HL-60 (cell line): ENCODE measurements around the gene KIF20A.

ENCODE experiments used
- SPI1 ChIP-seq: IDR thresholded peaks from 2 replicates; pipeline ENCODE4 v1.6.1; 2012; ENCODE audit warnings: low read depth, mild to moderate bottlenecking, borderline replicate concordance
- TF ChIP-seq, protein P1 (sequence below): IDR thresholded peaks from one replicate; pipeline ENCODE4 v1.5.1; 2011; ENCODE audit warnings: low read length, control low read depth, inconsistent platforms; ENCODE audit not compliant: insufficient read depth
- TF ChIP-seq, protein P2 (sequence below): IDR thresholded peaks from 2 replicates; pipeline ENCODE4 v1.6.1; 2012; ENCODE audit warnings: low read depth; ENCODE audit not compliant: insufficient replicate concordance

DNA sequence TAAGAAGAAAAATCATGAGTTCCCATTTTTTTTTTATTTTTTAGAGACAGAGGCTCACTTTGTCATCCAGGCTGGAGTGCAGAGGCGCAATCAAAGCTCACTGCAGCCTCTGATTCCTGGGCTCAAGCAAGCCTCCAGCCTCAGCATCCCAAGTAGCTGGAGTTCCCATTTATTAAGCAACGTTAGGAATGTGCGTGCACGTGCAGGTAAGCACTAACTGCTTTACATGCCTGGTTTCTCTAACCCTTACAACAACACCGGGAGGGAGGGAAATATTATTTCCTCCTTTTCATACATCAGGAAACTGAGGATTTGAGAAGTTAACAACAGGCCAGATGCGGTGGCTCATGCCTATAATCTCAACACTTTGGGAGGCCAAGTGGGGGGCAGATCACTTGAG is 50.5 kb downstream of the KIF20A start:
- TF ChIP-seq, protein P1, sequence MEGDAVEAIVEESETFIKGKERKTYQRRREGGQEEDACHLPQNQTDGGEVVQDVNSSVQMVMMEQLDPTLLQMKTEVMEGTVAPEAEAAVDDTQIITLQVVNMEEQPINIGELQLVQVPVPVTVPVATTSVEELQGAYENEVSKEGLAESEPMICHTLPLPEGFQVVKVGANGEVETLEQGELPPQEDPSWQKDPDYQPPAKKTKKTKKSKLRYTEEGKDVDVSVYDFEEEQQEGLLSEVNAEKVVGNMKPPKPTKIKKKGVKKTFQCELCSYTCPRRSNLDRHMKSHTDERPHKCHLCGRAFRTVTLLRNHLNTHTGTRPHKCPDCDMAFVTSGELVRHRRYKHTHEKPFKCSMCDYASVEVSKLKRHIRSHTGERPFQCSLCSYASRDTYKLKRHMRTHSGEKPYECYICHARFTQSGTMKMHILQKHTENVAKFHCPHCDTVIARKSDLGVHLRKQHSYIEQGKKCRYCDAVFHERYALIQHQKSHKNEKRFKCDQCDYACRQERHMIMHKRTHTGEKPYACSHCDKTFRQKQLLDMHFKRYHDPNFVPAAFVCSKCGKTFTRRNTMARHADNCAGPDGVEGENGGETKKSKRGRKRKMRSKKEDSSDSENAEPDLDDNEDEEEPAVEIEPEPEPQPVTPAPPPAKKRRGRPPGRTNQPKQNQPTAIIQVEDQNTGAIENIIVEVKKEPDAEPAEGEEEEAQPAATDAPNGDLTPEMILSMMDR = no peak
- TF ChIP-seq SPI1 = no peak
- TF ChIP-seq, protein P2, sequence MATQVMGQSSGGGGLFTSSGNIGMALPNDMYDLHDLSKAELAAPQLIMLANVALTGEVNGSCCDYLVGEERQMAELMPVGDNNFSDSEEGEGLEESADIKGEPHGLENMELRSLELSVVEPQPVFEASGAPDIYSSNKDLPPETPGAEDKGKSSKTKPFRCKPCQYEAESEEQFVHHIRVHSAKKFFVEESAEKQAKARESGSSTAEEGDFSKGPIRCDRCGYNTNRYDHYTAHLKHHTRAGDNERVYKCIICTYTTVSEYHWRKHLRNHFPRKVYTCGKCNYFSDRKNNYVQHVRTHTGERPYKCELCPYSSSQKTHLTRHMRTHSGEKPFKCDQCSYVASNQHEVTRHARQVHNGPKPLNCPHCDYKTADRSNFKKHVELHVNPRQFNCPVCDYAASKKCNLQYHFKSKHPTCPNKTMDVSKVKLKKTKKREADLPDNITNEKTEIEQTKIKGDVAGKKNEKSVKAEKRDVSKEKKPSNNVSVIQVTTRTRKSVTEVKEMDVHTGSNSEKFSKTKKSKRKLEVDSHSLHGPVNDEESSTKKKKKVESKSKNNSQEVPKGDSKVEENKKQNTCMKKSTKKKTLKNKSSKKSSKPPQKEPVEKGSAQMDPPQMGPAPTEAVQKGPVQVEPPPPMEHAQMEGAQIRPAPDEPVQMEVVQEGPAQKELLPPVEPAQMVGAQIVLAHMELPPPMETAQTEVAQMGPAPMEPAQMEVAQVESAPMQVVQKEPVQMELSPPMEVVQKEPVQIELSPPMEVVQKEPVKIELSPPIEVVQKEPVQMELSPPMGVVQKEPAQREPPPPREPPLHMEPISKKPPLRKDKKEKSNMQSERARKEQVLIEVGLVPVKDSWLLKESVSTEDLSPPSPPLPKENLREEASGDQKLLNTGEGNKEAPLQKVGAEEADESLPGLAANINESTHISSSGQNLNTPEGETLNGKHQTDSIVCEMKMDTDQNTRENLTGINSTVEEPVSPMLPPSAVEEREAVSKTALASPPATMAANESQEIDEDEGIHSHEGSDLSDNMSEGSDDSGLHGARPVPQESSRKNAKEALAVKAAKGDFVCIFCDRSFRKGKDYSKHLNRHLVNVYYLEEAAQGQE = no peak
